DMS53 (cell line): ENCODE measurements around the gene BAZ1A.
"Not testable (repeated sequence)": the region's sequence is repeated elsewhere in the genome, so short reads cannot be mapped to it uniquely, and the experiment has no call there.

ENCODE experiments used
- DNase-seq: peaks from one replicate; lab custom pipeline; 2025; lab: John Stamatoyannopoulos, UW

BAZ1A gene

GRCh38 chr14:34857689-34858449, 17.3 kb downstream of the BAZ1A start:
- DNase-seq = no peak

- DNase-seq = no peak
Observed at GRCh38 chr14:34853041-34853440, 22.1 kb downstream of the BAZ1A start.

- DNase-seq = no peak
Observed at GRCh38 chr14:34851395-34851794, 23.8 kb downstream of the BAZ1A start.

GRCh38 chr14:34845869-34846268, 29.3 kb downstream of the BAZ1A start:
- DNase-seq = no peak

- DNase-seq = peak; percentile 13
Observed at GRCh38 chr14:34843011-34843554, 32.1 kb downstream of the BAZ1A start.

GRCh38 chr14:34837801-34838322, 37.3 kb downstream of the BAZ1A start:
- no peak for DNase-seq

- DNase-seq = no peak
Observed at GRCh38 chr14:34835312-34835711, 39.8 kb downstream of the BAZ1A start.

GRCh38 chr14:34833549-34834523, 41.3 kb downstream of the BAZ1A start:
- no peak for DNase-seq

- no peak for DNase-seq
Observed at GRCh38 chr14:34826661-34827060, 48.5 kb downstream of the BAZ1A start.

GRCh38 chr14:34824826-34825225, 50.3 kb downstream of the BAZ1A start:
- no peak for DNase-seq

GRCh38 chr14:34824256-34824655, 50.9 kb downstream of the BAZ1A start:
- DNase-seq = no peak

GRCh38 chr14:34817768-34818167, 57.4 kb downstream of the BAZ1A start:
- no peak for DNase-seq

- no peak for DNase-seq
Observed at GRCh38 chr14:34810028-34810427, 65.1 kb downstream of the BAZ1A start.

- DNase-seq = no peak
Observed at GRCh38 chr14:34806257-34806656, 68.9 kb downstream of the BAZ1A start.

GRCh38 chr14:34804933-34805332, 70.2 kb downstream of the BAZ1A start:
- DNase-seq = peak; percentile 2

GRCh38 chr14:34798861-34799260, 76.3 kb downstream of the BAZ1A start:
- DNase-seq = not testable (repeated sequence)

- DNase-seq = peak; percentile 2
Observed at GRCh38 chr14:34797747-34798583, 77.2 kb downstream of the BAZ1A start.

- DNase-seq = no peak
Observed at GRCh38 chr14:34796902-34797301, 78.3 kb downstream of the BAZ1A start.

GRCh38 chr14:34794941-34795340, 80.2 kb downstream of the BAZ1A start:
- DNase-seq = no peak

GRCh38 chr14:34794217-34794616, 80.9 kb downstream of the BAZ1A start:
- DNase-seq = no peak

- no peak for DNase-seq
Observed at GRCh38 chr14:34792598-34792997, 82.6 kb downstream of the BAZ1A start.
